Measurements from ENCODE around the gene RASA3.
A peak's percentile ranks its signal among the peaks of the same experiment; 100 is the strongest.

The RASA3 gene

DNA sequence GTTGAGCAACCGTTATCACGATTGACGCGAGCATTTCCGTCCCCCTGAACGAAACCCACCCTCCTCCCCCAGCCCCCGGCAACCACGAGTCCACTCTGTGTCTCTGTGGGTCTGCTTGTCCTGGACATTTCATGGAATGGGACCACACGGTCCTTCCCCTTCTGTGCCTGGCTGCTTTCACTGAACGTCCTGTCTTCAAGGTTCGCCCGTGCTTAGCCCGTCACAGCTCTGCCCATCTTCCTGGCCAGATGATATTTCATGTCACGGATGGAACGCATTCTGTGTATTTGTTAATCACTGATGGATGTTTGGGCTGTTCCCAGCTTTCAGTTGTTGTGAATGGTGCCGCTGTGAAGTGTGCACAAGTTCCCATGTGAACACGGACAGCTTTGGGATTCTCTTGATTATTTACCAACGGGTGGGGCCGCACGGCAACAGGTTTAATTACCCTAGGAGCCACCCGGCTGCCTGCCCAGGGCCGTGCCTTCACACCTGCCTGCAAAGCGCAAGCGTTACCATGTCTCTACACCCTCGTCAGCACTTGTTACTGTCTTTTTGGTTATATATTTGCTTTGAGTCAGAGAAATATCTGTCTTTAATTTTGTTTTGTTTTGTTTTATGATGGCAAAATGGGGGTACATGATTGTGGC lies 42.5 kb downstream of the RASA3 start:
- no peak overlapping the region for H3K9ac ChIP-seq
- no peaks in the 10 kb centered on the region for H3K4me1 ChIP-seq
- H4K20me1 ChIP-seq: peaks cover 49% of the 10 kb centered on the region; the same call in 1 of the 2 replicates
- peaks cover 32% of the 10 kb centered on the region for H3K36me3 ChIP-seq
- H3K4me2 ChIP-seq: no peak overlapping the region
- no peak overlapping the region for H3K27ac ChIP-seq
- H3K27me3 ChIP-seq: no peaks in the 10 kb centered on the region
- H3K9me3 ChIP-seq: peaks cover 67% of the 10 kb centered on the region
- no peak for TF ChIP-seq Cebpa-rat (IDR thresholded peaks at IDR 0.05)
- H3K4me3 ChIP-seq: no peak overlapping the region

DNA sequence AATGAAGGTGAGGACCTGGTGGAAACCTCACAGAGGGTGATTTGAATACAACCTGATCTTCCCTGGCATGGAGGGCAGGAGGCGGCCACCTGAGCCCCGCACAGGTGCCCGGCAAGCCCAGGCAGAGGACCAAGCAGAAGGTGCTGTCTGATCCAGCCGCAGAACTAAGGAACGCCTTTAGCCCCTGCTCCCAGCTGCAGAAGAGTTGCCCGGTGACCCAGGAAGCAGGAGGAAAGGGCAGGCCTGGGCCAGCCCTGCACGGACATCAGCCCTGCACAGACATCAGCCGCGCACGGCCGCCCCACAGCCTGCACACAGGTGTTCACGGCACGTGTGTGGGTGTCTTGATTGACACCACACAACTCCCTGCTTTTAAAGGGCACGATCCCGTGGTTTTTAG lies 43.1 kb downstream of the RASA3 start:
- no peaks in the 10 kb centered on the region for H3K4me1 ChIP-seq
- no peak overlapping the region for H3K4me3 ChIP-seq
- no peaks in the 10 kb centered on the region for H3K27me3 ChIP-seq
- peaks cover 32% of the 10 kb centered on the region for H3K36me3 ChIP-seq
- H3K27ac ChIP-seq: no peak overlapping the region
- H3K9me3 ChIP-seq: peaks cover 67% of the 10 kb centered on the region
- no peak overlapping the region for H3K9ac ChIP-seq
- no peak for TF ChIP-seq Cebpa-rat (IDR thresholded peaks at IDR 0.05)
- peaks cover 44% of the 10 kb centered on the region; the same call in 1 of the 2 replicates for H4K20me1 ChIP-seq
- H3K4me2 ChIP-seq: no peak overlapping the region

DNA sequence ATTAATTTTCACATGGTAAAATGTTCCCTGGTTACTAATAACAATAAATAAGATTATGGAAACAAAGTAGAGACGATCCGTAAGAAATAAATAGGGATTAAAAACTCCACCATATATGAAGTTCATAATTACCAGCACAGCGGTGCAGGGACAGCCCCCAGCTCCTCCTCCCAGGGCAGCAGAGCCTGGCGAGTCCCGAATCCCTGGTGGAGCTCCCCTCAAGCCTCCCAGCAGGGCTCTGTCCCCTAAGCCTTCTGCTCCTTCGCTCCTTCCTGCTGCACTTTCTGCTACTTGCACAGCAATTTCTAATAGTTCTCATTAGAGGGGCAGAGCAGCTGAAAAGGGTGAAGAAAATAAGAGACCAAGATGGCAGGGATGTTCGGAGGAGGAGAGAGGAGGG lies 43.6 kb downstream of the RASA3 start:
- H3K4me2 ChIP-seq: no peak overlapping the region
- H3K9me3 ChIP-seq: peaks cover 63% of the 10 kb centered on the region
- peaks cover 32% of the 10 kb centered on the region for H3K36me3 ChIP-seq
- TF ChIP-seq Cebpa-rat (IDR thresholded peaks at IDR 0.05): no peak
- H3K9ac ChIP-seq: no peak overlapping the region
- H3K27me3 ChIP-seq: no peaks in the 10 kb centered on the region
- H3K27ac ChIP-seq: no peak overlapping the region
- H3K4me3 ChIP-seq: no peak overlapping the region
- peaks cover 40% of the 10 kb centered on the region; the same call in 1 of the 2 replicates for H4K20me1 ChIP-seq
- no peaks in the 10 kb centered on the region for H3K4me1 ChIP-seq

DNA sequence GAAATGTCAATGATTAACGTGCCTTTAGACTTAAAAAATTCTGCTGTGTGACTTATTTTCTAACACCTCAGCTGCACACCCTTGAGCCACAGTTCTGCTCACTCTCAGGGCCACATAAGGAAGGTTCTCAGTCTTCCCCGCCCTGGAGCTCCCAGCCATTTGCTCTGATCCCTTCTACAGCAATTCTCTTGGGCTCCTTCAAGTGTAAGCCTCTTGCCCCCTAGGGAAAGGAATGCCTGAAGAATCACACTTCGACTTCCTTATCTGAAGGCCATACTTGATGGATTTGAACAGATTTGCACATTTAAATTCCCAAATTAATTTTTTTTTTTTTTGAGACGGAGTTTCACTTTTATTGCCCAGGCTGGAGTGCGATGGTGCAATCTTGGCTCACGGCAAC lies 44.2 kb downstream of the RASA3 start:
- Histone ChIP-seq H3K27ac (no peak overlapping the region), H3K9ac (no peak overlapping the region), H3K4me1 (no peaks in the 10 kb centered on the region), H4K20me1 (peaks cover 42% of the 10 kb centered on the region; the same call in 1 of the 2 replicates), H3K27me3 (no peaks in the 10 kb centered on the region), H3K9me3 (peaks cover 57% of the 10 kb centered on the region), H3K36me3 (peaks cover 31% of the 10 kb centered on the region), H3K4me3 (no peak overlapping the region), H3K4me2 (no peak overlapping the region)
- TF ChIP-seq Cebpa-rat (IDR thresholded peaks at IDR 0.05): no peak

DNA sequence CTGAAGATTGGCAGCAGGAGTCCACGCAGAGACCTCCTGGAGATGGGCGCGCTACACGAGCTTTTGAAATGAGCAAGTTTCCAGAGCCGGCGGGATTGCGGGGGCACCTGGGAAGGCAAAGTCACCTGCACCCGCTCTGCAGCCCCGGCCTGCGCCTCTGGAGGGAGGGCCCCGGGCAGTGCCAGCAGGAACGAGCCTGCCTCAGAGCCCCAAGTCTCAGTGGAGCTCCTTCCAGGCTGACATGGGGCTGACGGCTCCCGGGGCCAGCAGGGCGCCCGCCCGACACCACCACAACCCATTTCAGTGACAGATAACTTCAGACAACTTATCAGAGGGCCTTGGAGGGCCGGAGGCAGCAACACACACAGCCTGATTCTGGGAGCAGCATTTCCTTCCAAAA lies 45.0 kb downstream of the RASA3 start:
- H3K4me2 ChIP-seq: no peak overlapping the region
- TF ChIP-seq Cebpa-rat (IDR thresholded peaks at IDR 0.05): no peak
- H4K20me1 ChIP-seq: peaks cover 50% of the 10 kb centered on the region
- no peaks in the 10 kb centered on the region for H3K27me3 ChIP-seq
- 0 out of 2 replicates have a peak, but pooled peaks cover 5% of the 10 kb centered on the region for H3K4me1 ChIP-seq
- H3K4me3 ChIP-seq: no peak overlapping the region
- H3K27ac ChIP-seq: no peak overlapping the region
- H3K36me3 ChIP-seq: peaks cover 33% of the 10 kb centered on the region
- H3K9me3 ChIP-seq: peaks cover 49% of the 10 kb centered on the region
- no peak overlapping the region for H3K9ac ChIP-seq

DNA sequence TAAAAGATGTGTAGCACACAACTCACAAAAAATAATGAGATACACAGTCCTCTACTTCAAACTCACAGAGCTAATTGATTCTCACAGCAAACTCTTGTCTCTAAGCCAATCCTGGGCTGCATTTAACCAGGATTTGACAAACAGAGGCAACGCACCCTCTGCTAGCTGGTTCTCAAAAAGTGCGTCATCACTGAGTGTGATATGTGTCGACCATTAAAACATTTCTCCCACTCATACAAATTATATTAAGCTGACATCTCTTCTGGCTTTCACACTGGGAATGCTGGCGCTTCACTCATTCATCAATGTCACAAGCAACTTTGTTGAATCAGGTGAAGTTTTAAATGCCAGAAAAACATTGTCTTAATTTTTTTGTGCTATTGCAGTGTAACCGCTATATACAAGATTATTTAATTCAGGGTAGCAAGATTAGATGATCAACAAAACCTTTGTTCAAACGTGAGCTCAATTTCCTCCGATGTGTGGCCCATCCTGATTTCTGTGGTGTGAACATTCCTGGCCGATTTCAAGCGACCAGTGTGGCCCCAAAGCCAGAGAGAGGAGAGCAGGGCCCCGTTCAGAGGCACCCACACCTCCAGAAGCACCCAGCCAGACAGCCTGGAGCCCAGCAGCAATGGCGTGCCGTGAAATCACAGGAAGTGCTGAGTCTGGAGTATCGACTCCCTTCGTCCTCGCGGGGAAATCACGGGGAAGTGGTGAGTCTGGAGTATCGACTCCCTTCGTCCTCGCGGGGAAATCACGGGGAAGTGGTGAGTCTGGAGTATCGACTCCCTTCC lies 49.4 kb downstream of the RASA3 start:
- H4K20me1 ChIP-seq: peaks cover 65% of the 10 kb centered on the region
- H3K9ac ChIP-seq: no peak overlapping the region
- H3K27me3 ChIP-seq: no peaks in the 10 kb centered on the region
- H3K4me1 ChIP-seq: peaks cover 43% of the 10 kb centered on the region
- H3K9me3 ChIP-seq: peaks cover 12% of the 10 kb centered on the region
- H3K36me3 ChIP-seq: peaks cover 49% of the 10 kb centered on the region
- no peak for TF ChIP-seq Cebpa-rat (IDR thresholded peaks at IDR 0.05)
- no peak overlapping the region for H3K4me3 ChIP-seq
- H3K4me2 ChIP-seq: no peak overlapping the region
- H3K27ac ChIP-seq: no peak overlapping the region

DNA sequence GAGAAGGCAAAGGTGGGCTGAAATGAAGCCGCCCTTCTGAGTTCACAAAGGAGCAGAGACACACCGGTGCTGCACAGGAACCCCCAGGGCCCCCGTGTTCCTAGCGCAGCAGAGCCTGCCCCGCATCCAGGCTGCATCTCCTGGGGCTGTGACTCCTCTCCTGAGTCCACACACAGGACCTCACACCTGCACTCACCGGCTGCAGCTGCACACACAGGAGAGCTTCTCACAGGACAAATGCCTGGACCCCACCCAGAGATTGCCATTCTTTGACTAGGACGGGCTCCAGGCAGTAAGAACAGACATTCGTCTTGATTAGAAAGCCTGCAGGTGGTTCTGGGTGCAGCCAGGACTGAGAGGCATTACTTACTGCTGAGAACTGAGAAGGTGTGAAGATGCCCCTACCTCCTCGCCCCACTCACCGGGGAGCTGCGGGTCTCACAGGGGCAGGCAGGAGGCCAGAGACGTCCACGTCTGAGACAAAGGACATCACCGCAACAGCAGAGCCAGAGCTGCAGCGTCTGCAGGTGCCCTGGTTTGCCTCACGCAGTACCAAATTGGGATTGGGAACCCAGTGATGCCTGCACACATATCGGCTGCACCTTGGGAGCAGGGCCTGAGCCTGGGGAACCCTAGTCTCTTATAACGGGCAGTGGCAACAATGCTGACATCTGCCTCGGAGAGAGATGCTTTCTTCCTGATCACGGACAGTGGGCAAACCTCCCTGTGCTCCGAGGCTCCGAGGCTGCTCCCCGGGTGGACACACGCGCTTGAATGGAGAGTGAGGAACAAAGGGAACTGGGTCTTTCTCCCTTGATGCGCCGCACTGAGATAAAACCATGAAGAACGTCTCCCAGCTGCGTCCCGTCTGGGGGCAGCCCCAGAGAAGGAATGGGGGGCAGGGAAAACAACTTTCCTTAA lies 50.4 kb downstream of the RASA3 start:
- Histone ChIP-seq H3K27ac (peak overlapping the region; percentile 22; the same call in 1 of the 2 replicates), H3K9ac (no peak overlapping the region), H3K9me3 (peaks cover 2% of the 10 kb centered on the region), H3K27me3 (no peaks in the 10 kb centered on the region), H3K4me2 (no peak overlapping the region), H3K36me3 (peaks cover 39% of the 10 kb centered on the region), H3K4me3 (no peak overlapping the region), H4K20me1 (peaks cover 65% of the 10 kb centered on the region), H3K4me1 (peaks cover 53% of the 10 kb centered on the region)
- TF ChIP-seq Cebpa-rat (IDR thresholded peaks at IDR 0.05): no peak

DNA sequence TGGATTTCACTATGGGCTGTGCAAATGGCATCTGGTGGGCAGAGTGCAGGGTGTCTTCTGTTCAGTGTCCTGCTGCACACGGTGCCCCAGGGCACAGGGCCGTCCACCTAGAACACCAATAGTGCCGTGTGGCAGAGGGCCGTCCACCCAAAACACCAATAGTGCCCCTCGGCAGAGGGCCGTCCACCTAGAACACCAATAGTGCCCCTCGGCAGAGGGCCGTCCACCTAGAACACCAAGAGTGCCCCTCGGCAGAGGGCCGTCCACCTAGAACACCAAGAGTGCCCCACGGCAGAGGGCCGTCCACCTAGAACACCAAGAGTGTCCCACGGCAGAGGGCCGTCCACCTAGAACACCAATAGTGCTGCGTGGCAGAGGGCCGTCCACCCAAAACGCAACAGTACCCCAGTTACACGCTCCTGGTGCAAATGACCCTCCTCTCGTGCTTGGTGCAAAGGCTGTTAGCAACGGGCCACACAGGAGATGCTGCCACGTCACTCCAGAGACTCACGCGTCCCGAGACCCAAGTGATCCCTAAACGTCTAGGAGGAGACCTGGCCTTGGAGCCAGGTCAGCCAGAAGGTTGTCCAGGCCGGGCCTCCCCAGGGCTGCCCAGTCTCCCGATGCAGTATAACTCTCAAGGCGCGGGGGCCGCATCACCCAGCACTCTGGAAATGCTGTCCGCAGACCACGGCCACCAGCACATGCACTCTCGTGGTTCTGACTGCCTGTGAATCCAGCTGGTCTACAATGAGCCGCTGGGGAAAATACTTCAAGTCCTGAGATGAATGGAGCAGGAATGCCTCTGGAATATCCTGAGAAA lies 51.5 kb downstream of the RASA3 start:
- H3K4me3 ChIP-seq: no peak overlapping the region
- no peaks in the 10 kb centered on the region for H3K27me3 ChIP-seq
- H3K9me3 ChIP-seq: no peaks in the 10 kb centered on the region; the same call in 1 of the 2 replicates
- H3K4me2 ChIP-seq: no peak overlapping the region; the same call in 1 of the 2 replicates
- no peak for TF ChIP-seq Cebpa-rat (IDR thresholded peaks at IDR 0.05)
- H3K36me3 ChIP-seq: peaks cover 44% of the 10 kb centered on the region
- H3K4me1 ChIP-seq: peaks cover 64% of the 10 kb centered on the region
- no peak overlapping the region for H3K9ac ChIP-seq
- peaks cover 75% of the 10 kb centered on the region for H4K20me1 ChIP-seq
- H3K27ac ChIP-seq: no peak overlapping the region; the same call in 1 of the 2 replicates
